Lower leg skin (tissue), 4 donors: ENCODE measurements around the gene USP11. TPM values are rescaled to one million over a fixed set of nuclear protein-coding genes. Genes with fewer than 3 reads are reported as not detected.

Experiments used
- DNase-seq, 2 donors: peaks; one replicate each; pipeline ENCODE4 v3.0.0-alpha.2; 2019; ENCODE audit warnings: low spot score in 2 of 2
- H3K4me3 ChIP-seq: fragments of 200-600 bp; sonication (generic); 2 replicates; pipeline ENCODE4 v1.5.1; 2017; ENCODE audit warnings: mild to moderate bottlenecking, low read depth; ENCODE audit not compliant: poor library complexity, severe bottlenecking
- POLR2A ChIP-seq, 2 donors: fragments of 450-650 bp; IDR thresholded peaks; one replicate each; pipeline ENCODE4 v1.6.1; 2016 to 2017; ENCODE audit warnings: antibody characterized with exemption in 2 of 2, mild to moderate bottlenecking in 1 of 2, moderate library complexity in 1 of 2
- WGBS, 2 donors: methylation state at CpG; one replicate each; pipeline ENCODE4 v1.1.5; 2018; 5-methylcytosine and 5-hydroxymethylcytosine counted together
- intact Hi-C: fragments of 100-400 bp; cut with DNase I; formaldehyde crosslinking; loops from one replicate; pipeline ENCODE4 v1.15.0; 2023; ENCODE audit warnings: low total_unique reads
- total RNA-seq, 4 donors: library from RNA; depleted of rRNA; stranded (reverse); fragments of >200 nt; gene quantifications; one replicate each; pipeline ENCODE4 v1.1.0, GENCODE V29; 2016
- TF ChIP-seq, protein P1 (sequence below), 3 donors: fragments of 450-650 bp; IDR thresholded peaks; one replicate each; pipeline ENCODE4 v1.5.1; 2016; ENCODE audit warnings: antibody characterized with exemption in 3 of 3, mild to moderate bottlenecking in 3 of 3, moderate library complexity in 2 of 3

The USP11 gene
- total RNA-seq, 4 donors from 2014 or later, result 12.8 to 24.9 (median 18.7) TPM

DNA sequence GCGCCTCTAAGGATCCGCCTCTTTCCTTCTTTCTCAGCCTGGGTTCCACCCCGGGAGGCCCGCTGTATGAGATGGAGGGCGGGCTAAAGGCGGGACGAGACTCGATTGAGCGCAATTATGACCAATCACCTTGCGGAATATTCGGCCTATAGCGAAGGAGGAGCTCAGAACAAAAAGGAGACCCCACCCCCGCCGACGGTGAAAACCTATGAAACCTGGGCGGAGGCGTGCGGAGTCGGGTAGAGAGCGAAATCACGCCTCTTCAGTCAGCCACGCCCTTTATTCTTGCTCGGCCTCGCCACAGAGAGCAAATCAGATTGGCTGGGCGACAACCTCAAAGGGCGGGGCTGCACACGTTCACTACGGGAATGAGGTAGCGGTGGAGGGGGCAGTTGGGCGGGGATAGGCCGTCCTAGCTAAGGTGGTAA lies 14.9 kb upstream of the USP11 start:
- TF ChIP-seq POLR2A (IDR thresholded peaks at IDR 0.05), result no peak
- TF ChIP-seq, protein P1, sequence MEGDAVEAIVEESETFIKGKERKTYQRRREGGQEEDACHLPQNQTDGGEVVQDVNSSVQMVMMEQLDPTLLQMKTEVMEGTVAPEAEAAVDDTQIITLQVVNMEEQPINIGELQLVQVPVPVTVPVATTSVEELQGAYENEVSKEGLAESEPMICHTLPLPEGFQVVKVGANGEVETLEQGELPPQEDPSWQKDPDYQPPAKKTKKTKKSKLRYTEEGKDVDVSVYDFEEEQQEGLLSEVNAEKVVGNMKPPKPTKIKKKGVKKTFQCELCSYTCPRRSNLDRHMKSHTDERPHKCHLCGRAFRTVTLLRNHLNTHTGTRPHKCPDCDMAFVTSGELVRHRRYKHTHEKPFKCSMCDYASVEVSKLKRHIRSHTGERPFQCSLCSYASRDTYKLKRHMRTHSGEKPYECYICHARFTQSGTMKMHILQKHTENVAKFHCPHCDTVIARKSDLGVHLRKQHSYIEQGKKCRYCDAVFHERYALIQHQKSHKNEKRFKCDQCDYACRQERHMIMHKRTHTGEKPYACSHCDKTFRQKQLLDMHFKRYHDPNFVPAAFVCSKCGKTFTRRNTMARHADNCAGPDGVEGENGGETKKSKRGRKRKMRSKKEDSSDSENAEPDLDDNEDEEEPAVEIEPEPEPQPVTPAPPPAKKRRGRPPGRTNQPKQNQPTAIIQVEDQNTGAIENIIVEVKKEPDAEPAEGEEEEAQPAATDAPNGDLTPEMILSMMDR (IDR thresholded peaks at IDR 0.05), result no peak
- intact Hi-C loops, result no loop called here
- no peak overlapping the region for H3K4me3 ChIP-seq
- DNase-seq, result peak; percentile 97 to 99
- WGBS, 2 donors, result 0 to 10% methylated on average over 10 to 31 of the region's 31 CpGs

DNA sequence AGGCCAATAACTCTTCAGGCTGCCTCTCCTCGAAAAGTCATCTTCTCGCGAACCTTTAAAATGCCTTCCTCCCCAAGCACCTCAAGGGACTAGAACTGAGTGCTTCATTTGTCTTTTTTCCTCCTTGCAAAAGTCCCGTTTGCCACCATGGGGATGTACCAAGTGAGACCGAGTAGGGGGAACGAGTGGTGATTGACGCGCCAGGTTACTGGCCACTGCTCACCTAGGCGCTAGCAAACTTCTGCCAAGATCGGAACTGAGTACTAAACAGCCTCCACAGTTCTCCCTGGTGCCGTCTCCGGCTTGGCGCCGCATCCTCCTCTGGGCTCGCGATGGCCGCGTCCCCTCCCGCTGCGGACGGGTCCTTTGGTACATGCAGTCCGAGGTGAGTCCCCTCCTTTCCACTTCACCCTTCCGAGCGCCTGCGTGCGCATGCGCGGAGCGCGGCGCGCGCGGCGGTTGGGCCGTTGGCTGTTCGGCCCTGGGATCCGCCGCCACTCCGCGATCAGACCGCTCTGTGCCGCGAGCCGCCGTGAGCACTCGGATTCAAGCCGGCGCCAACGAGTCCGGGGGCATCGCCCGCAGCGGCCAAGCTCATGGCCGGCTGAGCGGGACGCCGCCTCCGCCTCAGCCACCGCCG lies 14.4 kb upstream of the USP11 start, which contains the start of gene CDK16:
CDK16 (plus strand) TSS at position 402 of the 640 bp plus-strand sequence. CDS start 4,877 bp downstream, outside the sequence.
- WGBS, 2 donors, result 0 to 15% methylated on average over 10 to 61 of the region's 61 CpGs
- intact Hi-C loops, result no loop called here
- peak in 1 of 2 donors; percentile 76 for TF ChIP-seq POLR2A (IDR thresholded peaks at IDR 0.05)
- TF ChIP-seq, protein P1 (IDR thresholded peaks at IDR 0.05), result peak in 1 of 3 donors; percentile 14
- peak within 1 kb of the TSS; percentile 82 for H3K4me3 ChIP-seq
- peak; percentile 48 to 95 for DNase-seq

DNA sequence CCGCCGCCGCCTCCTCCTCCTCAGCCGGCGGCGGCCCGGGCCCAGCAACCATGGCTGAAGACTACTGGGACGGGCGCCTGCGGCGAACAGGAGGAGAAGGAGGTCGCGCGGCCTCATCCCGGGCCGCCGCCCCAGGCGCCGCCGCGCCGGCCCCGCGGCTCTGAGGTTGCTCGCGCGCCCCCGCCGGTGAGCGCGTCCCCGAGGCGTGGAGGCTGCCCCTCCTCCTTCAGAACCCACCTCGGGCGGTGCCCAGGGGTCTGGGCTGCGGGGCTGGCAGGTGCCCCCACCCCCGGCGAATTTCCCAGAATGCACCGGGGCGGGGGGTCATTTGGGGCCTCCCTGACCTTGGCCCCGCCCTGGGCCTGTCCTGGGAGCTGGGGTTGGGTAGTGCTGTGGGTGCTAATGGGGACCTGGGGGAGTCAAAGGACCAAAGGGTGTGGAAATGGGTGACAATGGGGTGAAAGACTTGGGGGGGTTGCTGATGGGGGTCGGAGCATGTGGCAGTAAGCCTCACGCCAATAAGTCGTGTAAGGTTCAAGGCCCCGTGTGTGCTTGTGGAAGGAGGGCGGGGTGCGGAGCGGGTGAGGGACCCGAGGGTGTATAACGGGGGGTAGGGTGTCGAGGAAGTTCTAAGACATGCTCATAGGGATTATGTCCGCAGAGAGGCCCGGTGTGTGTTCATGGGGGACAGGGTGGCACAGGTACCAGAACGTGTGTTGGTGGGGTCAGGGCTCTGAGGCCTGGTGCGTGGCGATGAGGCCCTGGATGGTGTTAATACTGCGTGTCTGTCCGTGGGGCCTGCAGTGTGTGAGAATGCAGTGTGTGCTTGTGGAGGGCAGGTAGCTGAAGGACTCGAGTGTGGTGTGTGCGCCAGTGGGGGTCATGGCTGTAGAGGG lies 13.6 kb upstream of the USP11 start:
- no peak for TF ChIP-seq POLR2A (IDR thresholded peaks at IDR 0.05)
- TF ChIP-seq, protein P1 (IDR thresholded peaks at IDR 0.05), result no peak
- intact Hi-C loops, result no loop called here
- peak overlapping the region; percentile 82 for H3K4me3 ChIP-seq
- peak in 1 of 2 donors; percentile 89 for DNase-seq
- 1 to 43% methylated on average over 19 to 35 of the region's 60 CpGs for WGBS, 2 donors

DNA sequence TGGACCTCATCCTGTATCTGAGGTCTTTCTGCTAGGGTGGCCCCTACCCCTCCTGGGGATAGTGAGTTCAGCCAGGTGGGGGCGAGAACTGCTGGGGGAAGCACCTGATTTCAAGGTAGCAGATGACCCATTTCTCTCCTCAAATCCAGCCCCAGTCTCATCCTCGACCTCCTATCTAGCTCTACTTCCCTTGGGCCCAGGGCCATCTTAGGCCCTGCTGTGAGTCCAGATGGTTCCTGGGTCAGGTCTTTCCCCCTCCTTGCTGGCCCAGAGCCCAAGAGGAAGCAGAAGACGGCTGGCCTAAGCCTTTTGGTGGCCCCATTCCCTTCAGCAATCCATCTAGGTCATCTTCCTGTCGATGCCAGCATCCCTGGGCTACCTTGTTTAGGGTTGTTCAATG lies 11.1 kb upstream of the USP11 start:
- TF ChIP-seq, protein P1 (IDR thresholded peaks at IDR 0.05), result no peak
- TF ChIP-seq POLR2A (IDR thresholded peaks at IDR 0.05), result no peak
- H3K4me3 ChIP-seq, result no peak overlapping the region
- 66 to 75% methylated on average over 4 of the region's 4 CpGs for WGBS, 2 donors
- intact Hi-C loops, result no loop called here
- DNase-seq, result peak in 1 of 2 donors; percentile 59

DNA sequence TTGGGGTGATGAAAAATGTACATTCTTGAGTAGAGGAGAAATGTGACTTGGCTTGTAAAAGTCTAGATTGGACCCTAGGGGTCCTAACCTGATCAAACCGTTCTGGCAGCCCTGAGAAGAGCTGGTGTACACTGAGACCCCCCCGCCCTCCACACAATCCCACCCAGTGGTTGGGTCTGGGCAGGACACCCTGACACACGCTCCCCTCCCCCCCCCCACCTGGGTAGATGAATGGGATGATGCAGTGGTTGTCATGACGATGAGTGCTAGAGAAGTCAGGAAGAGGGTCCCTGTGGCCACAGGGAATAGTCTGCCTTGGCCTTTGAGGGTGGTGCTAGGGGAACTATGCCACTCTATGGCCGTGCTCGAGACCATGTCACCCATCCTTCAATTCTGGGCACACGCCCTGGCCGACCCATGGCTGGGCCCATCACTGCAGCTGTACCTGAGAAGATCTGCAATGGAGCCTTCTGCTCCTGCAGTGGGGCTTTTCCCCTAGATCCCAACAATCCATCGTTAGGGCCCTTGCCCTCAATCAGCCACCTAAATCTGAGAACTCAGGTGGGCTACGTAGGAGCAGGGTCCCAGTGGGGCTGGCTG lies 10.0 kb upstream of the USP11 start:
- TF ChIP-seq, protein P1 (IDR thresholded peaks at IDR 0.05), result no peak
- TF ChIP-seq POLR2A (IDR thresholded peaks at IDR 0.05), result no peak
- H3K4me3 ChIP-seq, result no peak overlapping the region
- intact Hi-C loops, result no loop called here
- peak in 1 of 2 donors; percentile 72 for DNase-seq
- 86 to 89% methylated on average over 8 to 10 of the region's 10 CpGs for WGBS, 2 donors
